Gastrocnemius medialis (tissue), 4 donors: Measurements from ENCODE around the gene CENPX.

ENCODE experiments used
- CTCF ChIP-seq, 5 experiments: fragments of 450-650 bp in 3 of 5; fragments of 200-600 bp in 2 of 5; sonication (generic) in 2 of 5; IDR thresholded peaks in 4 of 5; conservative IDR thresholded peaks in 1 of 5; 1 replicate in 4 of 5; 2 replicates in 1 of 5; pipeline ENCODE4 v1.5.1; 2016 to 2019; ENCODE audit warnings: antibody characterized with exemption in 5 of 5, mild to moderate bottlenecking in 3 of 5, moderate library complexity in 3 of 5
- POLR2A ChIP-seq, 2 donors: fragments of 450-650 bp; IDR thresholded peaks; one replicate each; pipeline ENCODE4 v1.6.1; 2017; ENCODE audit warnings: antibody characterized with exemption in 2 of 2, mild to moderate bottlenecking in 2 of 2, moderate library complexity in 2 of 2

GRCh38 chr17:81999587-81999975 lies 23.1 kb downstream of the CENPX start:
- TF ChIP-seq POLR2A (IDR thresholded peaks at IDR 0.05) = no peak
- TF ChIP-seq CTCF (IDR thresholded peaks at IDR 0.05 in 4 of 5, conservative IDR thresholded peaks at IDR 0.05 in 1 of 5) = no peak
